Liver (tissue), 3 donors: ENCODE measurements around the gene CTTN.

Experiments
- FOXA2 ChIP-seq: IDR thresholded peaks from 2 replicates; pipeline ENCODE4 v1.6.1; 2016; ENCODE audit warnings: antibody characterized with exemption
- JUND ChIP-seq, 2 donors: IDR thresholded peaks; 2 replicates each; pipeline ENCODE4 v1.6.1; 2016; ENCODE audit warnings: antibody characterized with exemption in 2 of 2
- RAD21 ChIP-seq, 2 donors: IDR thresholded peaks; 2 replicates each; pipeline ENCODE4 v1.6.1; 2016; ENCODE audit warnings: antibody characterized with exemption in 2 of 2, mild to moderate bottlenecking in 2 of 2
- TF ChIP-seq, protein P1 (sequence below): IDR thresholded peaks from 2 replicates; pipeline ENCODE4 v1.6.1; 2016; ENCODE audit warnings: antibody characterized with exemption
- TF ChIP-seq, protein P2 (sequence below): fragments of 150-350 bp; IDR thresholded peaks from 2 replicates; pipeline ENCODE4 v1.5.1; 2017; ENCODE audit warnings: improper control_type of control experiment, low read depth, low read length; ENCODE audit not compliant: missing input control
- TF ChIP-seq, protein P3 (sequence below): IDR thresholded peaks from 2 replicates; pipeline ENCODE4 v1.6.1; 2016; ENCODE audit warnings: antibody characterized with exemption, mild to moderate bottlenecking
- donor health status: healthy.
- donor health status: healthy.

DNA sequence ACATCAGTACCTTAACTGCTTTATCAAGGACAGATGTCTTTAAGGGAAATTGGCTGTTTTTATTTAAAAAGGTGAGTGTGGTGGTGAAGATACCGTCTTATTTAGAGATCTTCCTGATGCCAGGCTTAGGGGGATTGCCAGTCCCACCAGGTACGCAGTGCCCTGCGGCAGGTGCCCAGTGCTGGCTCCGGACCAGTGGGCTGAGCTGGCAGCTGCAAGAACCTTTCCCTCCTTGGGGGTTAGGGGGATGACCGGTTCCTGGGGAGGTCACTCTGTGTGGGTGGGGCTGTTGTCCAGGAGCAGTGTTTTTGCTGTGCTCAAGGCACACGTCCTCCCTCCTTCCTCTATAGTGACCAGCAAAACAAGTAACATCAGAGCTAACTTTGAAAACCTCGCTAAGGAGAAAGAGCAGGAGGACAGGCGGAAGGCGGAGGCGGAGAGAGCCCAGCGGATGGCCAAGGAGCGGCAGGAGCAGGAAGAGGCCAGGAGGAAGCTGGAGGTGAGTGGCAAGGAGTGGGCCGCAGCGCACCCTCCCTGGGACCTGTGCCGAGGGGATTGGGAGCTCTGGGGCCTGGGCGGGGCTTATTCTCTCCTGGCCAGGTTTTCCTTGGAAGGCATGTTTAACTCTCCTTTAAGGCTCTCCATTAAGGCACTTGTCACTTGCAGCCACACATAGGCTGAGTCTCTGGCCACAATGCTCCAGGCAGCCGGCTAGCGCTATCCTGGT is 30.5 kb downstream of the CTTN start:
- TF ChIP-seq, protein P1, sequence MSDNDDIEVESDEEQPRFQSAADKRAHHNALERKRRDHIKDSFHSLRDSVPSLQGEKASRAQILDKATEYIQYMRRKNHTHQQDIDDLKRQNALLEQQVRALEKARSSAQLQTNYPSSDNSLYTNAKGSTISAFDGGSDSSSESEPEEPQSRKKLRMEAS, result no peak
- TF ChIP-seq, protein P2, sequence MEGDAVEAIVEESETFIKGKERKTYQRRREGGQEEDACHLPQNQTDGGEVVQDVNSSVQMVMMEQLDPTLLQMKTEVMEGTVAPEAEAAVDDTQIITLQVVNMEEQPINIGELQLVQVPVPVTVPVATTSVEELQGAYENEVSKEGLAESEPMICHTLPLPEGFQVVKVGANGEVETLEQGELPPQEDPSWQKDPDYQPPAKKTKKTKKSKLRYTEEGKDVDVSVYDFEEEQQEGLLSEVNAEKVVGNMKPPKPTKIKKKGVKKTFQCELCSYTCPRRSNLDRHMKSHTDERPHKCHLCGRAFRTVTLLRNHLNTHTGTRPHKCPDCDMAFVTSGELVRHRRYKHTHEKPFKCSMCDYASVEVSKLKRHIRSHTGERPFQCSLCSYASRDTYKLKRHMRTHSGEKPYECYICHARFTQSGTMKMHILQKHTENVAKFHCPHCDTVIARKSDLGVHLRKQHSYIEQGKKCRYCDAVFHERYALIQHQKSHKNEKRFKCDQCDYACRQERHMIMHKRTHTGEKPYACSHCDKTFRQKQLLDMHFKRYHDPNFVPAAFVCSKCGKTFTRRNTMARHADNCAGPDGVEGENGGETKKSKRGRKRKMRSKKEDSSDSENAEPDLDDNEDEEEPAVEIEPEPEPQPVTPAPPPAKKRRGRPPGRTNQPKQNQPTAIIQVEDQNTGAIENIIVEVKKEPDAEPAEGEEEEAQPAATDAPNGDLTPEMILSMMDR, result no peak
- no peak for TF ChIP-seq RAD21 (IDR thresholded peaks at IDR 0.05)
- TF ChIP-seq JUND (IDR thresholded peaks at IDR 0.05), result no peak
- TF ChIP-seq FOXA2, result no peak
- TF ChIP-seq, protein P3, sequence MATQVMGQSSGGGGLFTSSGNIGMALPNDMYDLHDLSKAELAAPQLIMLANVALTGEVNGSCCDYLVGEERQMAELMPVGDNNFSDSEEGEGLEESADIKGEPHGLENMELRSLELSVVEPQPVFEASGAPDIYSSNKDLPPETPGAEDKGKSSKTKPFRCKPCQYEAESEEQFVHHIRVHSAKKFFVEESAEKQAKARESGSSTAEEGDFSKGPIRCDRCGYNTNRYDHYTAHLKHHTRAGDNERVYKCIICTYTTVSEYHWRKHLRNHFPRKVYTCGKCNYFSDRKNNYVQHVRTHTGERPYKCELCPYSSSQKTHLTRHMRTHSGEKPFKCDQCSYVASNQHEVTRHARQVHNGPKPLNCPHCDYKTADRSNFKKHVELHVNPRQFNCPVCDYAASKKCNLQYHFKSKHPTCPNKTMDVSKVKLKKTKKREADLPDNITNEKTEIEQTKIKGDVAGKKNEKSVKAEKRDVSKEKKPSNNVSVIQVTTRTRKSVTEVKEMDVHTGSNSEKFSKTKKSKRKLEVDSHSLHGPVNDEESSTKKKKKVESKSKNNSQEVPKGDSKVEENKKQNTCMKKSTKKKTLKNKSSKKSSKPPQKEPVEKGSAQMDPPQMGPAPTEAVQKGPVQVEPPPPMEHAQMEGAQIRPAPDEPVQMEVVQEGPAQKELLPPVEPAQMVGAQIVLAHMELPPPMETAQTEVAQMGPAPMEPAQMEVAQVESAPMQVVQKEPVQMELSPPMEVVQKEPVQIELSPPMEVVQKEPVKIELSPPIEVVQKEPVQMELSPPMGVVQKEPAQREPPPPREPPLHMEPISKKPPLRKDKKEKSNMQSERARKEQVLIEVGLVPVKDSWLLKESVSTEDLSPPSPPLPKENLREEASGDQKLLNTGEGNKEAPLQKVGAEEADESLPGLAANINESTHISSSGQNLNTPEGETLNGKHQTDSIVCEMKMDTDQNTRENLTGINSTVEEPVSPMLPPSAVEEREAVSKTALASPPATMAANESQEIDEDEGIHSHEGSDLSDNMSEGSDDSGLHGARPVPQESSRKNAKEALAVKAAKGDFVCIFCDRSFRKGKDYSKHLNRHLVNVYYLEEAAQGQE, result no peak
